HG02884 (cell line): ENCODE results near the gene NUMBL.
A peak's percentile ranks its signal among the peaks of the same experiment; 100 is the strongest.

Experiments
- ATAC-seq: cut with Tn5 transposase; IDR thresholded peaks from one replicate; pipeline ENCODE4 v1.9.1; 2021; ENCODE audit warnings: mild to moderate bottlenecking, moderate library complexity; ENCODE audit not compliant: unreplicated experiment

Gene NUMBL

GRCh38 chr19:40691421-40692211 lies 1.2 kb upstream of the NUMBL start:
- no peak for ATAC-seq

GRCh38 chr19:40690693-40691420 lies 406 bp upstream of the NUMBL start:
- peak; percentile 54 for ATAC-seq

- ATAC-seq: no peak
Measured at GRCh38 chr19:40689339-40690049, 957 bp downstream of the NUMBL start.

GRCh38 chr19:40688987-40689338 lies 1.5 kb downstream of the NUMBL start:
- no peak for ATAC-seq

- no peak for ATAC-seq
Measured at GRCh38 chr19:40688309-40688708, 2.1 kb downstream of the NUMBL start.

- ATAC-seq: no peak
Measured at GRCh38 chr19:40687525-40688016, 2.9 kb downstream of the NUMBL start.

GRCh38 chr19:40686882-40687524 lies 3.4 kb downstream of the NUMBL start:
- ATAC-seq: no peak

- ATAC-seq: no peak
Measured at GRCh38 chr19:40685563-40685962, 4.9 kb downstream of the NUMBL start.

GRCh38 chr19:40685016-40685526 lies 5.4 kb downstream of the NUMBL start:
- no peak for ATAC-seq

- ATAC-seq: no peak
Measured at GRCh38 chr19:40684280-40684679, 6.2 kb downstream of the NUMBL start.

GRCh38 chr19:40683437-40683836 lies 7.0 kb downstream of the NUMBL start:
- ATAC-seq: no peak

- no peak for ATAC-seq
Measured at GRCh38 chr19:40682431-40682964, 8.0 kb downstream of the NUMBL start.

- no peak for ATAC-seq
Measured at GRCh38 chr19:40681039-40681438, 9.4 kb downstream of the NUMBL start.

- ATAC-seq: no peak
Measured at GRCh38 chr19:40677156-40677555, 13.3 kb downstream of the NUMBL start.

- ATAC-seq: no peak
Measured at GRCh38 chr19:40674291-40674690, 16.2 kb downstream of the NUMBL start.

- no peak for ATAC-seq
Measured at GRCh38 chr19:40673397-40673796, 17.1 kb downstream of the NUMBL start.

GRCh38 chr19:40672573-40673299 lies 17.7 kb downstream of the NUMBL start:
- no peak for ATAC-seq

GRCh38 chr19:40672038-40672437 lies 18.4 kb downstream of the NUMBL start:
- no peak for ATAC-seq

- ATAC-seq: no peak
Measured at GRCh38 chr19:40671404-40671803, 19.0 kb downstream of the NUMBL start.
